Measurements from ENCODE around the gene GALNTL6. TPM values are rescaled to one million over a fixed set of nuclear protein-coding genes. Genes with fewer than 3 reads are reported as not detected.

The GALNTL6 gene
- total RNA-seq, result 23.6 TPM

DNA sequence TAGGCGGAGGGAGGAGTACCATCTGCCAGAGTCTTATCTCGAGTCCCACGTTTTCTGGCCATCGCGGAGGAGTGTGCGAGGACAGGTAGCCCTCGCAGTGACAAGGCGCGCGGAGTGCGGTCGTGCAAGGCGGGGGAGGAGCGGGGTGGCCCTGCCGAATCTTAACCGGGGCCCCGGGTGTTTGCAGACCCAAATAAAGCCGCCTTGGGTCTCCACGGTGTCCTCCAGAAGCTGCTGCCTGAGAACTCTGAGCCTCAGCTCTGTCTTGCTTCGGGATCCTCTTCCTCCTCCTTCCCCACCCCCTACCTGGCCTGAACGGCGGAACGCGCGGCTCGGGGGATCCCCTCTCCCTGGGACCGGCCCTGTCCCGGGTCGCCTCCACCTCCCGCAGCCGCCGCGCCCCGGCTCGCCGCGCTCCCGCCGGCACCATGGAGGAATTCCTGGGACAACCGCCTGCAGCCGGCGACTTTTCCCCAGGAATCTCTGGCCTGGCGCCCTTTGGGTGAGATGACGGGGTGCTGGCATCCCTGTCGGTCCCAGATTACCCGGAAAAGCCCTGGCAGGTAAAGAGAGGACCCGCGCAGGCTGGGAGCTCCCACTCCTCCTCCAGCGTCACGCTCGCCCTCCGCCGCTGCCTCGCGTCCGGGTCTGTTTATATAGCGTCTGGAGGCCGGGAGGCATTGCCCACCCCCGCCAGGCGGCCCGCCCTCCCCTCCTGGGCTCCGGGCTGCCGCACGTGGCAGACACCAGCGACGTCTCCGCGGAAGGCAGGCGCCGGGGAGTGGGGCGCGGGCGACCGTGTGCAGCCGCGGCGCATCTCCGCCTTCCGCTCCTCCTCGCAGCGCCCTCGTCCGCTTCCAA is at the start of gene GALNTL6:
Gene GALNTL6, plus strand, starts transcription at position 740 of the 861 bp plus-strand sequence.
- FAIRE-seq, result no peak

DNA sequence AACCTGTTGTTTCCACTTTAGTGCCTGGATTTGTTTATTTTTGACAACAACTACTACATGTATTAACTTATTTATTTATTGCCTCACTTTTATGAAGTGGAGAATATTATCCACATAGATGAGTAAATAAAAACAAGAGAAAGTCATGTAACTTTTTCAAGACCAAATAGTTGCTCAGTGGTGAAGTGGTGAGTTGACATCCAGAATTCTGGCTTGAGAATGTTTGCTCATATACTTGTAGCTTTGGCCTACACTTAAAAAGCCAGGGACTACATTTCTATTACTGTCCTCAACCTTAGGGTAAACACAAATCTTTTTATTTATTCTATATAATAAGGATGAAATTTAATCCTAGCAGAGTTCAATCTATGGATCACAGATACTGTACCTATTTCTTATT is 47.7 kb upstream of the GALNTL6 start:
- DNase-seq (ENCODE audit: low spot score in 2 of 2) (no peak), FAIRE-seq (no peak)

More for the DNA sequence above, at the start of gene GALNTL6:
- peak in 1 of 2 donors; percentile 22 for DNase-seq (ENCODE audit: low spot score in 2 of 2)

DNA sequence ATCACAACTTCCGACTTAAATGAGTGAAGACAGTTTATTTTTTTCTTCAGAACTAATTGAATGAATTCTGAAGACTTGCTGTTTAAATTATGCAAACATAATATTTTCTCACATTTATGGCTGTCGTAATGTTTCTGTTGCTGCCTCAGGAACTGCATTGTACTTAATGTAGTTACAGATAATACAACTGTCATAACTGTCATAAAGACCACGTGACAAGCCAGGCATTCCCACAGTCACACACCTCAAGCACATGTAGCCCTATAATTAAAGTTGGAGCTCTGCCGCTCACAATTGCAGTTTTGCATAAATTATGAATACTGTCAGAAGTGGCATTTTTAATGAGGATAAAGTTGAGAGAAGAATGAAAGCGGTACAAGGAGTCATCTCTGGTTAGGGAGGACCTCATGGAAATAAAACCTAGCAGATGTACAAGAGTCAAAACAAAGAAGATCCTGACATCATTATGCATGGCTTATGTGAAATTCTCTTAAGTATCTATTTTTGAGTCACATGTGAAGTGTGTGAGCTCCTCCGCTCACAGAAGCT is 38.5 kb upstream of the GALNTL6 start:
- FAIRE-seq (no peak), DNase-seq (ENCODE audit: low spot score in 2 of 2) (no peak)

DNA sequence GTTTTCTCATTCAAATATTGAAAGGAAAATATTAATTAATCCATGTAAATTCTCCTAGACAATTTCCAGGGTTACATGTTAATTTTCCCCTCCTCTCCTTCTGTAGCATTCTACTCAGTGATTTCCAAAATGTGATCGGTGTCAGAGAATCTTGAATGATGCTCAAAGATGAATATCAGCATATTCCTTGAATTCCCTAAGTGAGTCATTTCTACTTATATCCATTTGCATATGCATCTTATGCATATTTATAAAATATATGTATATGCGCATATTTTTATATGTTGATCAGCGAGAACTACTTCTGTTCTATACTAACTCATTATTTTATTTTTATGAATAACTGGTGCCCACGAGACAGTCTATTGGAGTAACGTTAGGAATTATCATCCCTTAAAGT is 33.9 kb upstream of the GALNTL6 start:
- DNase-seq (ENCODE audit: low spot score in 2 of 2) (no peak), FAIRE-seq (no peak)

DNA sequence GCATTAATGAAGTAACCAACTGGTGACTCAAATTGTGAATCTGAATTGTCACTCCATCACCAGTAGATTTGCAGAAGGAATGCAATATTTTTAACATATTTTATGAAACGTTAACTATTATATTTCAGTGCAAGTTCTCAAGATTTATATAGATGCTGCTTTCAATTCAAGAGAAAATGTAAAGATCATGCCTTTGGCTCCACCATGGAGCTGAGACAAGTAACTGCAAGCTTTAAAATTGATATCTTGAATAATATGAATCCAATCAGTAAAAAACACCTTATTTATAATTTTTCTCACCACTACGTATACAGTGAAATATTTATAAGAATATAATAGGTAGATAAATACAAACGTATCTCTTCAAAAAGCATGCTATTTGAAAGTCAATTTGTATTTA is 27.8 kb upstream of the GALNTL6 start:
- no peak for DNase-seq (ENCODE audit: low spot score in 2 of 2)
- FAIRE-seq, result no peak

DNA sequence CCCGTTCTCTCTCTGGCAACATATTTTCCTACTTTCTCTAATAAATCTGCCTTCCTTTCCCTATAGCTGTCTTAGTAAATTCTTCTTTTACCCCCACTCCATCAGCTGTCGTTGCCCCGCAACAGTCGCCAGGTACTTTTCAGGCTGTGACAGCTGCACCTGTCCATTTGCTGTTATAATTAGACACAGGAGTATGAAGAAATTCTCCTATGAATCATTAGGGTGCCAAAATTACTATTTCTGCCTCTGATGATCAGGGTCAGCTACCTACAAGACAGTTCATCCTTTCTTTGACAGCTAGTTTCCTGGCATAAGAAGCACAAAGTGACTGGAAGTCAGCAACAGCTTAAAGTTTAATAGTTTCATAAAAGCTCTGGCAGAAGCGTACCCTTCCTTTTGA is 19.5 kb upstream of the GALNTL6 start:
- DNase-seq (ENCODE audit: low spot score in 2 of 2) (no peak), FAIRE-seq (no peak)

DNA sequence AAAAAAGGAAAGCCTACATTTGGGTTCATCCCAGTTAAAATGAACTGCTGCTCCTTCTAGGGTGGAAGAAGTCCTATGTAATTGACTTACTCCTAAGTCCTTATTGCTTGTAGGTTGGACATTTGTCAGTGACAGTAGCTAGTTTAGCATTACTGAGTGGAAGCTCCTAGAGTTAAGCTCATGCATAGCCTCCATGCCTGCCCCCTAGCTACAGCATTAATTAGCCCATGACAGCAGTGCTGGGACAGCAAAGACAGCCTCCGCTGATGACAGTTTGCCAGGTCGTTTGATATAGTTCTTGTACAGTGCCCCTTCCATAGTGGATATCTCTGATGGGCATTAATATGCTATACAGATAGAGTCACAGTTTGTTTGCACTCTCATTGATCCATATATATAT is 18.7 kb upstream of the GALNTL6 start:
- no peak for FAIRE-seq
- DNase-seq (ENCODE audit: low spot score in 2 of 2), result no peak

DNA sequence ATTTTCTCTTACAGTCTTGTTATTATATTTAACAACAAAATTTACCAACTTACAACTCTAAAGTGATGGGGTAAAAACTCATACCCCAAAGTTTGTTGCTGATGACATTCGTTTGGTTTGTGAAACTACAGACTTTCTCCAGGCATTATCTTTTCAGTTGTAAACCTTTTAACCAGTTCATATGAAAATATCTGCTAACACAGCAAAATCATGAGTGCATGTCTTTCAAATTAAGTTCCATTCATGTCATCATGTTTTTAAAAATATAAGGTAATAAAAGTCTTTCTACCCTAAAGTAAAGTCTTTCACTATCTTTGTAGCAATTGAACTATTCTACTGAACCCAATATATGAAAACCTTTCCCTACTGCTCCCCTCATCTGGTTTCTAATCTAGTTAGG is 3.4 kb upstream of the GALNTL6 start:
- DNase-seq (ENCODE audit: low spot score in 2 of 2) (no peak), FAIRE-seq (no peak)

DNA sequence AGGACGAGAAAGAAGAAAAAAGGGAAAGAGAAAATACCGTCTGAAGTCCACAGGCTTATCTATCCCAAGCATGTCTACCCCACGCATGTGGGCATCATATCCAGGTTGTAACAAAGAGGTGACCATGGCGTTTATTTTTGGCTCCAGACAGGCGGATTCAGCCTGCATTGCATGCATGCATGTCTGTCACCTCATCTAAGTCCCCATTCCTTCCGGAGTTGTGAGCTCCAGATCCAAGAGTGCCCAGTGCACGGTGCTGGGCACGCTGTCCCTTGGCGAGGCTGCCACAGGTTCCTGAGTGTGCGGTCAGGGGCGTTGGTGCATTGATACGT is 905 bp upstream of the GALNTL6 start:
- DNase-seq (ENCODE audit: low spot score in 2 of 2) (no peak), FAIRE-seq (no peak)

DNA sequence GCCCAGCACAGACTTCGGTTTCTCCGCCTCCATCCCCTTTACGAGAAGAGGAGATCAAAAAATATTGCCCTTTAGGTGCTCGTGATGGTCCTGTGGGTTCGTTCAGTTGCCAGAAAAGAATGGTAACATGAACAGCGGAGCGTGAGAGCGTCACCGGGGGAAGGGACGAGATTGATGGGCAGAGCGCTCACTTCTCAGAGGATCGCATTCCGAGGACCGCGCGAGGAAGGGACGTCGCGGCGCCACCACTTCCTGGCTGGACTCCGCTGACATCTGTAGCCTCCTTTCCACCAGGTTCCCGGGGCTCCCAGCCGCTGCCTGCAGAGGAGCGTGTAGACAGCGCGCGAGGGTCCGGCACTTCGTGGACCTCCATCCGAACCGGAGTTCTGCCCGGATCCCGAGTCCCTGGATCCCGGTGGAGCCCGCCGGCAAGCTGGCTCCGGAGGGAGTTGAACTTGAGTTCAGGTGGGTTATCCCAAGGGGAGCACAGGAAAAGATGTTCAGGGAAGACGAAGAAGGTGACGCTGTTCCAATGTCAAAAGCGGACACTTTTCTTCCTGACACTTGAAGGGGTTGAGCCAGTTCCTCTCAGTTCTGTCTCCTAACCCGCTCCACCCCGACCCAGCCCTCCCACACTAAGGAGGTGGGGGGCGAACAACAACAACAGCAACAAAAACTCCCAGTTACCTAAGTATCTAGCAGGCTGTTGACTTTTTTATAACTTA is 484 bp downstream of the GALNTL6 start:
- FAIRE-seq, result no peak
- peak in 1 of 2 donors; percentile 8 for DNase-seq (ENCODE audit: low spot score in 2 of 2)

DNA sequence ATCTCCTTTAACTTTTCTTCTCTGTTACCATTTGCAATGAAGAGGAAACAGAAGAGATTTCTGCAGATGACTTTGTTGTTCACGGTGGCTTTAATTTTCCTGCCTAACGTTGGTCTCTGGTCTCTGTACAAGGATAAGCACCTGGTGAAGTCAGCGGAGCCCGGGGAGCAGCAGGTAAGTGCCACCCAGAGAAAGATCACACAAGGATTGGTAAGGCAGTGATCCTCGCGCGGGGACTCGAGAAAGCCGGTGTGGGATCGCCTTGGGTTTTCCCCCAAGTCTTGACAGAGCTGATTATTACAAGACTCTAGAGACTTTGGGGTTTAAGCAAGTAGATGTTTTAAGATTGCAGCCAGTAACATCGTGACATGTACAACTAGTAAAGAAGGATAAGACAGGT is 1.3 kb downstream of the GALNTL6 start:
- no peak for DNase-seq (ENCODE audit: low spot score in 2 of 2)
- FAIRE-seq, result no peak

DNA sequence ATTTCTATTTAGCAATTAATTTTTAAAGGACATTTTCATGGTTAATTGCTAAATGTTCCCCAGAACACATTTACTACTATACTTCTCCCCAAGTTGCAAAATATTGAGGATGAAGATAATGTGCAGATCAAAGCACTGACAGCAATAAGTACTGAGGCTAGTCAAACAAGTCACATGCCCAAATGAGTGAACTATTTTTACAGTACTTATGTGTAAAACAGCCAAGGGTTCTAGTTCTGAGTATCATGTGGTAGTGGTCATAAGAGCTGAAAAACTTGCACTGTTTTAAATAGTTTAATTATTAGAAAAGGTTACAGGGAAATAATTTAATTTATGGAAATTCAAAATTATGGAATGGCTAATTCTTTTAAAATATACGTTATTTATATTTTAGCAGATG is 3.8 kb downstream of the GALNTL6 start:
- DNase-seq (ENCODE audit: low spot score in 2 of 2) (no peak), FAIRE-seq (no peak)

DNA sequence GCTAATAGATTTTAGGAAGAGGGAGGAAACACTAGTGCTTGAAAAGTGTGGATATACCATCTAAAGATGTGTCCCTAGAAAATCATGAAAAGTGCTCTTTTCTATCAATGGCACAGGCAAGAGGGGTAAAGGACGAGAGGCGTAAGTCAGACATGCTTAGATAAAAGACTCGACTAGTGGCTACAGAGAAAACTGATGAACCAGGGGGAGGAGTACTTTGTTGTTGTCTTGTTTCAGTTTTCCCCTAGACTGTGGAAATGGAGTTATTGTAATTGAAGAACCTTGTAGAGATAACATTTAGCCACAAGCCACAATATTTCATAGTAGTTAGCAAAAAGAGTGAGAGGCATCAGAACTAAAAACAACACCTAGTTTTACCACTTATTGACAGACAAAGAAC is 21.4 kb downstream of the GALNTL6 start:
- FAIRE-seq (no peak), DNase-seq (ENCODE audit: low spot score in 2 of 2) (no peak)

DNA sequence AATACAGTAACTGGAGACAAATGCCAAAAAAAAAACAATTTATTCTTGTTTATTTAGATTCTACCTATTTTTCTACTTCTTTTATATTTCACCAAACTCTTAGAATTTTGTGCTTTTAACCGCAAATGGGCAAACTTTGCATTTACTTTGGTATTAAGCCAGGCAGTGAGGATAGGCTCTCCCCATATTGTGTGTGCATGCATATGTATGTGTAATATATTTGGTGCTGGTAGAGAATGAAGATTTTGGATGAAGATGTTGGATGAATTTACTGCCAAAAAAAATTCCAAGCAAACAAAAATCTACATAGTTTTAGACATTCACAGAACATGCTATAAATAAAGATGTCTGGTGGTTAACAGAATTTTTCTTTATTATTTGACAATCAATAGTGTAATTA is 30.3 kb downstream of the GALNTL6 start:
- FAIRE-seq, result no peak
- no peak for DNase-seq (ENCODE audit: low spot score in 2 of 2)

DNA sequence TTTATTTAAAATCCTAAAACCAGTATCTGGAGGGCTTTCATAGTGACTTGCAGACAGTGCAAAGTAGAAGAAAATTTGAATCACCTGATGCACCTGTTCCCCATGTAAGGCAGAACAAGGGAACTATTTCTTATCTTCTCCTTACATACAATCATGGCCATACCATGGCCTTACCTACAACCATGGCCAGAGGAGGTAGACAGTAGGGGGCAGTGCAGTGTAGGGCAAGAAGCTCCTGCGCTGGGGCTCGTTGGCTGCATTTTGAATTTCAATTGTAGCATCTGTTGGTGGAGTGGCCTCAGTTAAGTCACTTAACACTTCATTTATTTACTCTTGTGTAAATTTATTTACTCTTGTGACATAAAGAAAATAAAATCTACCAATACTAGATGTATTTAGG is 33.0 kb downstream of the GALNTL6 start:
- no peak for FAIRE-seq
- no peak for DNase-seq (ENCODE audit: low spot score in 2 of 2)

DNA sequence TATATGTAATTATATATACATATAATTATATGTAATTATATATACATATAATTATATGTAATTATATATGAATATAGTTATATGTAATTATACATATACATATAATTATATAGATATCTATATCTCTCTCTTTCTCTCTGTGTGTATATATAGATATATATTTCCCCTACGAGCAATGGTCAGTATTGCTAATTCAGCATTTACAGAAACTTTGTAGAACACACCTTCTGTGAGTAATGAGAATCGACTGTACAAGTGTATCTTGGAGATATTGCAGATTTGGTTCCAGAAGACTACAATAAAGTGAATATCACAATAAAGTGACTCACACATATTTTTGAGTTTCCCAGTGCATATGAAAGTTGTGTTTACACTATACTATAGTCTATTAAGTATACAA is 33.7 kb downstream of the GALNTL6 start:
- DNase-seq (ENCODE audit: low spot score in 2 of 2), result no peak
- no peak for FAIRE-seq

DNA sequence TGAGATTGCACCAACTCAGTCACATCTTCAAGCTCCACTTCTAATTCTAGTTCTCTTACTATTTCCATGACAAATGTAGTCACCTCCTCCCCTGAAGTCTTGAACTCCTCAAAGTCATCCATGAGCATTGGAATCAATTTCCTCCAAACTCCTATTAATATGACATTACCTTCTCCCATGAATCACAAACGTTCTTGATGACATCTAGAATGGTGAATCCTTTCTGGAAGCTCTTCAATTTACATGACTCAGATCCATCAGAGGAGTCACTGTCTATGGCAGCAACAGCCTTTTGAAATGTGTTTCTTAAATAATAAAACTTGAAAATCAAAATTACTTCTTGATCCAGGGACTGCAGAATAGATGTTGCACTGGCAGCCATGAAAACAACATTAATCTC is 34.5 kb downstream of the GALNTL6 start:
- FAIRE-seq (no peak), DNase-seq (ENCODE audit: low spot score in 2 of 2) (no peak)

DNA sequence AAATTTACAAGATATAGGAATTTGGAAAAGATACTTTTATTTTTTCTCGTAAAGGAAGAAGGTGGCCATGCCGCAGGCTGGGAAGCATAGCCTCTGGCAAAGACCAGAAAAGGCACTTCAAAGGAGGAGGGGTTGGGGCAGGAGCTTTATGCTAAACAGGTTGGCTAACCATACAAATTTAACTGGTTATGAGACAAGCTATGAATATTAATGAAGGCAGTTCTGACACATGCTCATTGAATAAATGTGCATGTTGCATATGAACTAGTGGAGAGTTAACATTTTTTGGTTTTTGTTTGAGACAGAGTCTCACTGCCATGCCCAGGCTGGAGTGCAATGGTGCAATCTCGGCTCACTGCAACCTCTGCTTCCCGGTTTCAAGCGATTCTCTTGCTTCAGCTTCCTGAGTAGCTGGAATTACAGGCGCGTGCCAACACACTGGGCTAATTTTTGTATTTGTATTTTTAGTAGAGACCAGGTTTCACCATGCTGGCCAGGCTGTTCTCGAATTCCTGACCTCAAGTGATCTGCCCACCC is 36.5 kb downstream of the GALNTL6 start:
- no peak for FAIRE-seq
- no peak for DNase-seq (ENCODE audit: low spot score in 2 of 2)

DNA sequence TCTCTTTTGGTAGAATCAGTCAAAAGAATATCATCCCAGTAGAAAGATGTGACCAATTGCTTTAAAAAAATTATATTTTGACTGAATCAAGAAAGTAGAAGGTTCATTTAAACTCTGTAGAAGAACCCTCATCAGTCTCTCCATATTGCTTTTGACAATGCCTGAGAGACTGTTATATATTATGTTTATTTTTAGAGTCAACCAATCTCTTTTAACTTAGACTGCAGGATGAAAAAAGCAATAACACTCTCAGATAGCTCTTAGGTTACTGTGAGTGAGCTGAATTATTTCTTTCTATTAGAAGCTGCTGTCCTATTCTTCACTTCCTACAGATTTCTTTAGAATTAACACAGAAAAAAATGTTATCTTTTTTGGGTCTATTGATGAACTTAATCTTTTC is 38.1 kb downstream of the GALNTL6 start:
- no peak for DNase-seq (ENCODE audit: low spot score in 2 of 2)
- no peak for FAIRE-seq

DNA sequence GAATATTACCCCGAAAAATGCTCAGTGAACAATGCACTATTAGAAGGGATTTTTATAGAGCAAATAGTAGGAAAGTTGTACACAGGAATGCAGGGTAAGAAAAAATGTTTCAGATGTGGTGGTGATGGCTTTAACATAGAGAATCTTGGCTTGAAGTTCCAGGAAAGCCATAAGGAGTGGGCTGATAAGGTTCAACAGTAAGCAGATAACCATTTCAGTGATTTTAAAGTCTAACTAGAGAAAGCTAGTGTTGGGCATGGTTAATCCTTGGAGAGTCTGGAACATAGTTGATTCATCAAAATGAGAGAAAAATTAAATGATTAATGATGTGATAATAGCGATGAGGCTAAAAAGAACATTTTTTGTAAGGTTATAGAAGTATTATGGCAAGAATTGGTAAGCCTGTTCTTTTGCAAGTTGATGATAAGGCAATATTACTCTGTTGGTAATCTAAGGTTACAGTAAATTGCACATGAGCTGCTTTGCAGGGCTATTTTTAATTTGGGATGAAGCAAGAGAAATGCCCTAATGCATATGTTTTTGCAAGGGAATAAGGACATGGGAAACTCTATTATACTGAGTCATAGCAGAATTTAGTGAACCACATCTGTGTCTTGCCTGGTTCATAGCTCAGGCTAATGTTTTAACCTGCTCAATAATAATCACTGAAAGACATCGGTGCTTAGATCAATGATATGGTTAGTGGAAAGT is 44.3 kb downstream of the GALNTL6 start:
- FAIRE-seq (no peak), DNase-seq (ENCODE audit: low spot score in 2 of 2) (no peak)

DNA sequence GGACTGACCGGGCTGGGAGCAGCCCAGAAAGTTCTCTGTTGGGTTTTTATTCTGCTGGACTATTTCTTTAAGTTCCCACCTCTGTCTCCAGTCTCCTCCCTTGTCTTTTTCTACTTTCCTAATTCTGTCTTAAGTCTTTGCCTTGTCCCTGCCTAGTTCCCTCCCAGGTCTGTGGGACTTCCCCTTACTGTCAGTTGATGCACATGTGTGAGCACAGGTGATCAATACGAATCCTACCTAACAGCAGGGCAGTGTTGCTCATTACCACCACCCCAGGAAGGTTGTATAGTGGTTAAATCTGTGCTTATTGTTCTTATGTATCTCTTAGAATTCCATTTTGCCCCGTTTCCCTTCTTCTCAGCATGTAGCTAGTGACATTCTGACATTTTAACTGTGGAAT is 62.1 kb downstream of the GALNTL6 start:
- DNase-seq (ENCODE audit: low spot score in 2 of 2) (no peak), FAIRE-seq (no peak)

Measured in frontal cortex (tissue), 4 donors.